Ramos (cell line): Measurements from ENCODE around the gene GATA6.
"Not testable (repeated sequence)": the region's sequence is repeated elsewhere in the genome, so short reads cannot be mapped to it uniquely, and the experiment has no call there.

Experiments used
- in situ Hi-C: fragments of 300-500 bp; cut with MboI; formaldehyde crosslinking; loops from one replicate; pipeline ENCODE4 v1.14.3; 2022; ENCODE audit warnings: low sequenced_read_pairs; ENCODE audit not compliant: unreplicated experiment

Gene GATA6

DNA sequence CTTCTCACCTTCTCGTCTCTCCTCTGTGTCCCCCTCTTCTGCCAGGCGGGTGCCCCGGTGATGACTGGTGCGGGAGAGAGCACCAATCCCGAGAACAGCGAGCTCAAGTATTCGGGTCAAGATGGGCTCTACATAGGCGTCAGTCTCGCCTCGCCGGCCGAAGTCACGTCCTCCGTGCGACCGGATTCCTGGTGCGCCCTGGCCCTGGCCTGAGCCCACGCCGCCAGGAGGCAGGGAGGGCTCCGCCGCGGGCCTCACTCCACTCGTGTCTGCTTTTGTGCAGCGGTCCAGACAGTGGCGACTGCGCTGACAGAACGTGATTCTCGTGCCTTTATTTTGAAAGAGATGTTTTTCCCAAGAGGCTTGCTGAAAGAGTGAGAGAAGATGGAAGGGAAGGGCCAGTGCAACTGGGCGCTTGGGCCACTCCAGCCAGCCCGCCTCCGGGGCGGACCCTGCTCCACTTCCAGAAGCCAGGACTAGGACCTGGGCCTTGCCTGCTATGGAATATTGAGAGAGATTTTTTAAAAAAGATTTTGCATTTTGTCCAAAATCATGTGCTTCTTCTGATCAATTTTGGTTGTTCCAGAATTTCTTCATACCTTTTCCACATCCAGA lies 31.3 kb downstream of the GATA6 start:
- in situ Hi-C loops: no loop called here

DNA sequence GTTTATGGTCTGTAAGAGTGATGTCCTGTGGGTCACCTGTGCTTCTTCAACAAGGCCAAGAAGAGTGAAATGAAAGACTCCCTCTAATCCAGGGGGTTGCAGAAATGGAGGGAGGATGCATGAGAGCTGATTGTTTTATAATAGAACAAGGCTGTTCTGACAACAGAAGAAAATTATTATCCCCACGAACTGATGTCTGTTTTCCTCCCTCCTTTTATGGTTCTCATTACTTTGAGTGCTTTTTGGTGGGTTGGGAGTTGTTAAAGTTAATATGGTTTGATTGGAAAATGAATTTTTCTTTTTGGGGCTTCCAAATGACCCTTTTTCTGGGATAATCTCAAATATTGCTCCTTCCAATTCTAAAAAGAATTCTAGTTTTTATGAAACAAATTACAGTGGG lies 33.6 kb downstream of the GATA6 start:
- in situ Hi-C loops: no loop called here

DNA sequence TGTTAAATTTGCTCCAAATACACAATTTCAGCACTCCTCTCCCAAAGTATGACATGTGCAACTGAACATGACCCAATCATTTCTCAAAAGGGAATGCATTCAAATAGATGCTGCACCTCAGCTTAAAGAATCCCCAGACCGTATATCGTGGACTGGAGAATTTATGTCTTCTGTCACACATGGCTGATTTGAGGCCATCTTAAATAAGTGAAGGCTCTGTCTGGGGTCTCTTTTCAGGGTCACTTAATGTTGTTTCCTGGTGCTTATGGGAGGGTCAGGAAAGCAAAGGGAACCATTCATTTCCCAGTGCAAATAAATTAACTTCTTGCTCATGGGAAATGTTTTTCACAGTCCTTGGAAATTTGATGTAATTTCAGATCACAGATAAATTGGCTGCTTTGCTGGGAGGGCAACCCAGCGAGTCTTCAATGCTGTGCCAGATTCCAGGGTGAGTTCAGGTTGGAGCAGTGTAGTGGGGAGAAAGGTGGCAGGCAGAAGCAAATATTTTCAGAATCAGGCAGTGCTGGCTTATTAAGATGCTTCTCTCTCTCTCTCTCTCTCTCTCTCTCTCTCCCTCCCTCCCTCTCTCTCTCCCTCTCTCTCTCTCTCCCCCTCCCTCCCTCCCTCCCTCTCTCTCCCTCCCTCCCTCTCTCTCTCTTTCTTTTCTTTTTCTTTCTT lies 34.3 kb downstream of the GATA6 start:
- in situ Hi-C loops: no loop called here

DNA sequence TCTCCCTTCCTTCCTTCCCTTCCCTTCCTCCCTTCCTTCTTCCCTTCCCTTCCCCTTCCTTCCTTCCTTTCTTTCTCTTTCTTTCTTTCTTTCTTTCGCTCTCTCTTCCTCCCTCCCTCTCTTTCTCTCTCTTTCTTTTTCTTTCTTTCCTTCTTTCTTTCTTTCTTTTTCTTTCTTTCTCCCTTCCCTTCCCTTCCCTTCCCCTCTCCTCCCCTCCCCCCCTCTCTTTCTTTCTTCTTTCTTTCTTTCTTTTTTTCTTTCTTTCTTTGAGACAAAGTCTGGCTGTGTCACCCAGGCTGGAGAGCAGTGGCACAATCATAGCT lies 34.8 kb downstream of the GATA6 start:
- in situ Hi-C loops: no loop called here

DNA sequence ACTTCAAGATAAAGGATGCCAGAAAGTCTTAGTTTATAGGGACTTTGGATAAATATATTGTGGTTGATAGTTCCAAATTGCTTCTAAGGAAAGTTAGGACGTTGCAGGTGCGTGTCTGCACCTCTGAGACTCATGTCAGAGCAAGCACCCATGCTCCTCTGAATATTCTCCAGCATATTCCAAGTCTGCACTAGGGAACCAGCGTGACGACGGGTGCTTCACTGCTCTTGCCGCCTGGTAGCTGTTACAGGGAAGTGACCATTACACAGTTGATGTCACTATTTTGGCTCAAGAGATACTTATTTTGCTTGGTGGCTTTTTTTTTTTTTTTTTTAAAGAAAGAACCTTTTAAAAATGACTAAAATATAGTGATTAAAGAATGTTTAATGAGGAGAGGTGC lies 35.6 kb downstream of the GATA6 start:
- in situ Hi-C loops: no loop called here

DNA sequence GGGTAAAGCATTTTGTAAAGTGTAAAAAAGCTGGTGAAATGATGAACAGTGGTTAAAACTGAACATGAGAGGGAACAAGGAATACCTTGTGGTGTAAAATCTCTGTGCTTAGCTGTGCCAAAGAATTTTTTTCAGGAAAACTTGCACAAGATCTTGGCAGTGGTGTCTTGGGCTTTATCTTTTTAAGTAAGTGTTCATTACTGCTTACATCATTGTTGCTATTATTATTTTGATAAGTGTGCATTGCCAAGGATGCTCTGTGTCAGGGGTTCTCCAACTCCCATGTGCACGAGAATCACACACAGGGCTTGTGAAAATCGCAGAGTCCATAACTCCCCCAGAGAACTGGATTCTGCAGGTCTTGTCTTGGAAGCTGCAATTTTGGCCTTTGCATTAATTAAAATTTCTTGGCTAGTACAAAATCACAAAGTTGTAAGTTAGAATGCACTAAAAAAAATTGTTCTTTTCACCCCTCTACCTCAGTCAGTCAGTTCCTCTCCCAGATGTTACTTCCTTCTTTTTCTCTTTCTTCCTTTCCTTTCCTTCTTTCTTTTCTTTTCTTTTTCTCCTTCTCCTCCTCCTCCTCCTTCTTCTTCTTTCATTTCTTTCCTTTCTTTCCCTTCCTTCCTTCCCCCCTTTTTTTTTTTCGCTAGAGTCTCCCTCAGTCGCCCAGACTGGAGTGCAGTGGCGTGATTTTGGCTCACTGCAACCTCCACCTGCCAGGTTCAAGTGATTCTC lies 37.8 kb downstream of the GATA6 start:
- in situ Hi-C loops: no loop called here

DNA sequence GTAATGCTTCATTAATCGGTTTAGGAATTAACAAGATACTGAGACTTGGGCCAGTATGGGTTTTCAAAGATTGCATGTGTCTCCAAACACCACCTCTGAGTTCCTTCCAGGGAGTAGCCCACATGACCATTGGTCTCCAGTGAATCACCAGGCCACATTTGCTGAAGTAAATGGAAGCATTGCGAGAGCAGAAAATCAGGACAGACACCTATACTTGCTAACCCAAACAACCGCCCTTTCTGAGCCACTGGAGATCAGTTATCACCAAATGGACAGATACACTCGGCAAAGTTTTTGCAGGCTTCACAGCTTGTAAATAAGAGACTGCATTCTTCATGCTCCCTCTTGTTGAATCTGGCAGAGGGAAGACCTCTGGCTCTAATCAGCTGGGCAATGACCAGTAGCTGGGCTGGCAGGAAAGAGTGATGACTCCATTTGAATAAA lies 40.9 kb downstream of the GATA6 start:
- in situ Hi-C loops: no loop called here

DNA sequence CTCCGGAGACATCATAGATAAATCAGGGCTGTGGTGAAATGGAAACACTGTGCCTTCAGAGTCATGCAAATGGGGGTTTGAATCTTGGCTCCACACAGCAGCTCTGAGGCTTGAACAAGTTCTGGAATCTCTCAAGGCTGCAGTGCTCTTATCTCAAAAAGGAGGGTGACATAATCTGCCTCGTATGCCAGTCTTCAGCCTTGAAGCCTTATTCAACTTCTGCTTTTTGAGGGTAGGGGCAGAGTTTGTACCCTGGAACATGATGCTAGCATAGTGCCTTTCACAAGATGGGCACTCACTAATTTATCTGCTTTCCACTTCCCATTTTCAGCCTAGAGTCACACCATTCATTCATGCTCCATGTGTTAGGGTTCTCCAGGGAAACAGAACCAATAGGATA lies 42.3 kb downstream of the GATA6 start:
- in situ Hi-C loops: no loop called here

DNA sequence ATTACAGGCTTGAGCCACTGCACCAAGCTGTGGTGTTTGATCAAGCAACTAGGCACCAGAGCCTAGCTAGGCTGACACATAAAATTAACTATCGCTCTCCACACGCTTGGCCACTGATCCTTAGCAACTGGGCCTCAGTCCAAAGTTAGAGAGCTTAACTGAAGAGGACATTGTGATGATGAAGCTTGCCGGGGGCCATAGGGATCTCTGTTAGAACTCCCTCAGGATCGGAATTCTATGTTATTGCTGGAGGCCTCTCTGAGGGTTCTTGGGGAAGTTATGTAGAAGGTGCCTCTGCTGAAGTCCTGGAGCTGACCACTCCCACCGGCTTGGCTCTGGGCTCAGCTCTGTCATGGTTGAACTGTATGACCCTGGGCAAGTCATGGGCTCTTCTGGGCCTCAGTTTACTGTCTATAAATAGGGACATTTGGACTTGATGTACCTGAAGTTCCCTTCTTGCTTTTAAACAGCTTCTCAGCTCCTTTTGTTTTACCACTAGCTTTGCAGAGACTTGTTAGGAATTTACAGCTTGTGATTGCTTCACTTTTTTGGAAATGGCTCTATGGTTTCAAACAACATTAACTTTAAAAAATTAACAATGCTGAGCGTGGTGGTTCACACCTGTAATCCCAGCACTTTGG lies 44.1 kb downstream of the GATA6 start:
- in situ Hi-C loops: no loop called here

DNA sequence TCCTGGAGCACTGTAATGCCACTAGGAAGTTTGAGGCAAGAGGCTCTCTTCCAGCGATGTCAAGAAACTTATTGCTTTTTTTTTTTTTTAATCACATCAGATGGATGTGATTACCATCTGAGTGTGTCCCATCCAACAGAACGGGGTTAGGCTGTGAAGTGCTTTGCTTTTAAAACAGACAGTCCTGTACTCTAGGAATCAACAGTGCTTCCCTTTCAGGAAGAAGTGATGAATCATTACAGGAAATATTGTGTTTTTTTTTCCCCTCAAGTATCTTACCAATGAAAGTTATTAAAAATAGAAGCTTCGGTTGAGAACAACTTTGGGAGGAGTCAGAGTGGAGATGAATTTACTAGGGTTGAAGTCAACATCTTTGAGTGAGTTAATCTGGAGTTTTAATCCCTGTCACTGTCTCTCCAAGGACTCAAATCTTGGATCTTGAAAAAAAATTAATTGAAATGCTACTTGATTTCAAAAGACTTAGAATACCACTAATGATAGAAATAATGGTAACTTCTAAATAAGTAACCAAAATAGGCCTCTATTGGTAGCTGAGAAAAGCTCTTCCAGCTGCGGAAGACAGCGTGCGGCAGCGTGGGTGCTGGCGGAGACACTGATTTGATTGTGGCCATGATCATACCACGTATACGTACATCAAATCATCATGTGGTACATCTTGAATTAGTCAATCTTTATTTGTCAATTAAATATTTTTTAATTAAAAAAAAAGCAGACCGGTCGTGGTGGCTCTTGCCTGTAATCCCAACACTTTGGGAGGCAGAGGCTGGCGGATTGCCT lies 45.5 kb downstream of the GATA6 start:
- in situ Hi-C loops: no loop called here

DNA sequence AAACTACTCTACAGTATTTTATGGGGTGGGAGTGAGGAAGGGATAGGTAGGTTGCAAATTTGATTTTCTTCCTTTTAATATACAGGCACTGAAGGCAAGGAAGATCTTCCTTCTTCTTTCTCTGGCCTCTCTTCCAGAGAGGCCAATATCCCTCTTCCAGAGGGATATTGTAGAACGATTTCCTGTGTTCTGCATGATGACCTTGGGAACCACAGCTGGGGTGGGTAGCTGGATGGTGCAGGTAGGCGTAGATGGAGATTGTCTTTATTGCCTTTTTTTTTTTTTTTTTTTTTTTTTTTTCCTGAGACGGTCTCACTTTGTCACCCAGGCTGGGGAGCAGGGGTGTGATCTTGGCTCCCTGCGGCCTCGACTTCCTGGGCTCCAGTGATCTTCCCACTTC lies 49.4 kb downstream of the GATA6 start:
- in situ Hi-C loops: no loop called here

DNA sequence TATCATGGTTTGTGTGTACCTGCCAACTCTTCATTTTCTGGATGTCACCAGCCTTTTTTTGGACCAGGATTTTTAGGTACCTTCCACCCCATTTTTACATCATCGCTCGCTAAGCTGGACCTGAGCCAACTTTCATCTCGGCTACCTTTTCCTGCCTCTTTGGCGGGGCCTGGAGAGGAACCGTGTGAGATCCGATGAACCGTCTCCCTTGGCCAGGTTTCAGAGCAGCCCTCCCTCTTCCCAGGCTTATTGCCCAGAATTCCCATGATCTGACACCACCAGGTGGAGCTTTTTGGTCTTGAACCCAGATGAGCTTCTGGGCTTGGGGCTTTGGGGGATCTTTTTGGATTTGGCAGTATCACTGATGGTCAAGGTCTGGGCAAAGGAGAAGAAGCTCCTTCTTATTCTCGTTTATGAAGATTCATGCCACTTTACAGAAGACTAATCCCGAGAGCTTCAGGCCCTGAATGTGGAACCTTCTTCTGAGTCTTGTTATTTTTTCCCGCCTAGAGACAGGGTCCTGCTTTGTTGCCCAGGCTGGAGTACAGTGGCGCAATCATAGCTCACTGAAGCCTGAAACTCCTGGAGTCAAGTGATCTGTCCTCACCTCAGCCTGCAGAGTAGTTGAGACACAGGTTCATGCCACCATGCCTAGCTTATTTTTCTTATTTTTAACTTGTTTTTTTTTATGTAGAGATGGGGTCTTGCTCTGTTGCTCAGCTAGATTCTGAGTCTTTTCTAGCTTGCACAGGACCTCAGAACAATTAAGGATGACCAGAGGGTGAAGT lies 50.4 kb downstream of the GATA6 start:
- in situ Hi-C loops: no loop called here

DNA sequence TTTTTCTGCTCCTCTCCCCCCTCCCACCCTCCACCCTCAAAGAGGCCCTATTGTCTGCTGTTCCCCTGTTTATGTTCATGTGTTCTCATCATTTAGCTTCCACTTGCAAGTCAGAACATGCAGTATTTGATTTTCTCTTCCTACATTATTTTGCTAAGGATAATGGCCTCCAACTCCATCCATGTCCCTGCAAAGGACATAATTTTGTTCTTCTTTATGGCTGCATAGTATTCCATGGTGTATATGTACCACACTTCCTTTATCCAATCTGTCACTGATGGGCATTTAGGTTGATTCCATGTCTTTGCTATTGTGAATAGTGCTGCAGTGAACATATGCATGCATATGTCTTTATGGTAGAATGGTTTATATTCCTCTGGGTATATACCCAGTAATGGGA lies 51.2 kb downstream of the GATA6 start:
- in situ Hi-C loops: not testable (repeated sequence)

DNA sequence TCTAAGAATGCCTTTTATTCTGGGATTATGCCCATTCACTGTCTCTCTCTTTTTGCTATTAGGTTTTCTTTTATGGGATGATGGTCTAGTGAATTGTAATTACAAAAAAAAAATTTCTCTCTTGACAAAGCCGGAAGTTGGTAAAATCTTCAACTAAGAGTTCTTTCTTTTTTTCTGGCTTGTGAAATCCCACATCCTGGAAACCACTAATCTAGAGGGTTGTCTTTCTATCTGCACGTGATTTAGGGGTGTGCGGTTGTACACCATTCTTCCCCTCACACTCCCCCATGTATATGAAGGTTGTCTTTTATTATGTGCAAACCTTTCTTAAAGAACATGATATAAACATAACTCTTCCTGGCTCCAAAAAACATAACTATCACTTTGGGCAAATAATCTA lies 52.0 kb downstream of the GATA6 start:
- in situ Hi-C loops: no loop called here

DNA sequence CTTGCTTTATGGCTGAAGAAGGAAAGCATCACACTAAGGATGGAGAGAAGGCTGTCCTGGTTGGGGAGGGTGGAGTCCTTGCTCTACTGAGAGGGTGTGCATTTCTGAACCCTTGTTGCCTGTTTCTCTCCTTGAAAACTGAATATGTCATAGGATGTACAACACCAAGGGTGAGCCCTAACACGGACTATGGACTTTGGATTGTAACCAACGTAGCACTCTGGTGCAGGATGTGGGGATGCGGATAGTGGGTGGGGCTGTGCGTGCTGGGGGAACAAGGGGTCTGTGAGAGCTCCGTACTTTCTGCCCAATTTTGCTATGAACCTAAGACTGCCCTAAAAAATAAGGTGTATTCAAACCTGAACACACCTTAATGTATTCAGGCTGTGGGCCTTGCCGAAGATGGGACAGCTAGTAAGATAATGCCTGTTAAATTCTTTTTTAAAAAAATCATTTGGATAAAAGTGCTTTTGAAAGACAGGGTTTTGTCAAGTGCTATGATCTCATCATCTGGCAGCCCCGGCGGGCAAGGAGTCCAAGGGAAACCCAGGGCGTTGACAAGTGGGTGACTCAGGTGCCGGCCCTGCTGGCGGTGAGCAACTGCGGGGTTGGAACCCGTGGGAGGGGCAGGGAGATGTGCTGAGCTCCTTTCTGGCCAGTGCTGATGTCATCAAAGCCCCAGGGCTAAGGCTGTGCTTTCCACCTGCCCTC lies 54.0 kb downstream of the GATA6 start:
- in situ Hi-C loops: no loop called here

DNA sequence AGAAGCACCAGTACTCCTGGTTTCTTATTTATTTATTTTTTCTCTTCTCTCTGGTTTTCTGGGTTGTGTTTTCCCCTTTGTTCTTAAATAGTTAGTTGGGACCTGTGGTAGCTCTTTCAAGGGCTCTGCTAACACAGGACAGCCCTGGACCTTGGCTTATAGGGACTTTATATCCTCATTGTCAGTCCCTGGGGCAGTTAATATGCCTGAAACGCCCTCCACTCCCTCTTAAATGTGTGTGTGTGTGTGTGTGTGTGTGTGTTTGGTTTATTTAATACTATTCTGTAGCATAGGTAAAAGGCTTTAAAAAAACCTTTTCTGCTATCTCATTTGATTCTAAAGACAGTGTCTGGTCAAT lies 54.6 kb downstream of the GATA6 start:
- in situ Hi-C loops: no loop called here

DNA sequence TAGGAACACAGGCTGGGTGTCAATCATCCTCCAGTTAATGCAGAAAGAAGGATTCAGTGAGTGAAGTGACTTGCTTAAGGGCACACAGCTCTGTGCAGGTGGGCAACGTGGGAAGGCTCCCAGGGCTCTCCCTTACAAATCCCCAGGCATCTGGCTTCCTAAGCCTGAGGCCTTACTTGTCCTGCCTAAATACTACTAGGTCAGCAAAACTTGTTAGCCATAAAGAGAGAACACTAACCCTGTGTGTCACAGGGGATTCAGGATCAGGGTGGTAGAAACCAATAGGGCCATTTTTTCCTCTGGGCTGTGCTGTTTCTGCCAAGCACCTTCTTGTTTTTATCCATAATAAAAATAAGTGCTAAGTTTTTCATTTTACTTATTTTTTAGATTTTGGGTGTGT lies 55.0 kb downstream of the GATA6 start:
- in situ Hi-C loops: no loop called here

DNA sequence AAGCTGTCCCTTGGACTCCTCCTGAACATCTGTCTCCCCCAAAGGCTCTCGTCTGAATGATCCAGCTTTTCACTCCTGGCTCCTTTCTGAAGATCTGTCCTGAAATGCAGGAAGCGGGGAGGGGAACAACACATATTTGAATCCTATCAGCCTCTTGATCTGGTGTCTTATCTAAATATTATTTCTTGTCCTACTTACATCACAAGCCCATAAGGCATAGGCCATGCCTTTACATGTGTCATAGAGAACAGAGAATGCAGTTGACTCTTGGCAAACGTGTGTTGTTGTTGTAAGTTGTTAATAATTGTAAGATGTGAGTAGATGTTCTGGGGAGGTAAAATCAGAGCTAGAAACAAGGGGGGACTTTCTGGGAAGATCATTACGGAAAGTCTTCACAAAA lies 57.4 kb downstream of the GATA6 start:
- in situ Hi-C loops: no loop called here

DNA sequence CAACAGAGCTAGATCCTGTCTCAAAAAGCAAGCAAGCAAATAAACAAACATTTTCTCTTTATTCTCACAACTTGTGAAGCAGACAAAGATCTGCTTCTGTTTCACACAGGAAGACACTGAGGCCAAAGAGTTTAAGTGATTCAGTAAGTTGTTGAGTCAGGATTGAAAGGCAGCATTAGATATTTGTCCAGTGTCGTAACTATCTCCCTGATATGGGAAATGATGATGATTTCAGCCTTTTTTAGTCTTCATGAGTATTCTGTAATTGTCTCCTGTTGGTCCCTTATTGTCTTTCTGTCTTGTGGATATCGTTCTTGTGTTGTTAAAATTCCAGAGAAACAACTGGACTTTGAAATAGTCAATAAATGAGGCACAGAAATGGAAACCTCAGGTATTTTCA lies 59.6 kb downstream of the GATA6 start:
- in situ Hi-C loops: no loop called here
